HCT116 (cell line): Measurements from ENCODE around the gene TMEM61.

Experiments used
- CTCF ChIP-seq, 3 experiments: fragments of 200-600 bp in 1 of 3; sonication (generic) in 1 of 3; IDR thresholded peaks in 2 of 3; conservative IDR thresholded peaks in 1 of 3; 2 replicates each; pipeline ENCODE4 v1.5.1; 2012 to 2017; ENCODE audit warnings: low read depth in 2 of 3, low read length in 2 of 3, antibody characterized with exemption in 1 of 3, borderline replicate concordance in 1 of 3, control low read depth in 1 of 3, mild to moderate bottlenecking in 1 of 3, mixed read lengths in 1 of 3, mixed run types in 1 of 3, moderate library complexity in 1 of 3; ENCODE audit not compliant: insufficient read depth in 1 of 3
- POLR2AphosphoS5 ChIP-seq: IDR thresholded peaks from 2 replicates; pipeline ENCODE4 v1.6.1; 2011; ENCODE audit warnings: mild to moderate bottlenecking, low read depth, low read length, moderate library complexity
- TCF7L2 ChIP-seq: IDR thresholded peaks from 2 replicates; pipeline ENCODE4 v1.7.0; 2011; ENCODE audit warnings: borderline replicate concordance, inconsistent platforms; ENCODE audit not compliant: insufficient read depth, insufficient read length; ENCODE audit errors: extremely low read depth

- no peak for TF ChIP-seq POLR2AphosphoS5
- TF ChIP-seq CTCF (IDR thresholded peaks at IDR 0.05 in 2 of 3, conservative IDR thresholded peaks at IDR 0.05 in 1 of 3; ENCODE audit: borderline replicate concordance in 1 of 3, insufficient read depth in 1 of 3, low read depth in 2 of 3, low read length in 2 of 3) = no peak
- no peak for TF ChIP-seq TCF7L2
Observed at GRCh38 chr1:54997711-54997986, 17.2 kb downstream of the TMEM61 start.
